Activated T-helper 1 cell treated with anti-CD3 and anti-CD28 coated beads, Interleukin-12 subunit alpha, Interleukin-12 subunit beta, Interleukin-2, Interleukin-4 antibody, amounts not matched to agents 30 ng/mL and 10 ng/mL and 1 ng/mL, durations not matched to agents 14 hours and 24 hours and 36 hours (primary cell): Measurements from ENCODE around the gene PAPPA. TPM values are rescaled to one million over a fixed set of nuclear protein-coding genes. Genes with fewer than 3 reads are reported as not detected.

Source experiments
- DNase-seq: peaks from one replicate; pipeline ENCODE4 v3.0.0; 2021; ENCODE audit warnings: low spot score
- H3K27ac Mint-ChIP-seq: one replicate; pipeline ENCODE4 v1.8.0; 2021; ENCODE audit warnings: mild to moderate bottlenecking, mixed read lengths
- H3K27me3 Mint-ChIP-seq: one replicate; pipeline ENCODE4 v1.8.0; 2022; ENCODE audit warnings: mild to moderate bottlenecking, moderate library complexity, mixed read lengths; ENCODE audit not compliant: insufficient read depth
- H3K36me3 Mint-ChIP-seq: one replicate; pipeline ENCODE4 v1.8.0; 2021; ENCODE audit warnings: low read depth, mixed read lengths
- H3K4me1 Mint-ChIP-seq: one replicate; pipeline ENCODE4 v1.8.0; 2021; ENCODE audit warnings: low read depth, mixed read lengths
- H3K4me3 Mint-ChIP-seq: one replicate; pipeline ENCODE4 v1.8.0; 2021; ENCODE audit warnings: mild to moderate bottlenecking, moderate library complexity, mixed read lengths
- H3K9me3 Mint-ChIP-seq: one replicate; pipeline ENCODE4 v1.8.0; 2021; ENCODE audit warnings: mixed read lengths
- intact Hi-C: fragments of 100-400 bp; cut with micrococcal nuclease; formaldehyde crosslinking; loops from one replicate; pipeline ENCODE4 v1.15.1; 2024
- total RNA-seq: library from RNA; stranded (reverse); gene quantifications from 2 replicates; pipeline ENCODE4 v1.2.3, GENCODE V29; 2022

The PAPPA gene
- total RNA-seq, 1 donor from 2014 or later, result not detected

DNA sequence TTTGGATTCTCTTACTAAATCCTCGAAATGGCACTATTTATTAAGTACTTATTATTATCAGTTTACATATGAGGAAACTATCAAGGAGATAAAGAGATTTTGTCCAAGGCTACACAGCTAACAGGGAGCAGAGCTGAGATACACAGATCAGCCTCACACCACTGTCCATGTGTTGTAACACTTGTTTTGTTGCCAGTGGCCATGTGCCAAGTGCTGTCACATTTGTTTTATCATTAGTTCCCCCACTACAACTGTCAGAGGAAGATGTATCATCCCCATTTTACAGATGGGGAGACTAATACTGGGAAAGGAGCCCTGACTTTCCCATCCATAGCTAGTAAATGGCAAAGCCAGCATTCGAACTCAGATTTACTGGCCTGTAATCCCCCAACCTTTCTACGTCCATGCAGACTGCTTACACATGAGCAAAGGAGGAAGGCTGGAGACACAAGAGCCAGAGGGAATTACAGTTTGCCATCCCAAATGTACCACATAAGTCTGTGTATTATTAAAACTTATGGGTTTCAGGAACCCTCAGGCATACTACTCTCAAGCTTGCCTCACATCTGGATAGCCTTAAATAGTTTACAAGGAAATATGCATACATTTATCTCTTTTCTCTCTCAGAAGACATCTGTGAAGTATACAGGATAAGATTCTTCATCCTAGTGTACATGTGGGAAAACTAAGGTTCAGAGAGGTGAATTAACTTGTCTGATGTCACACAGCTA, 25.1 kb downstream of the PAPPA start:
- intact Hi-C loops, result no loop called here

DNA sequence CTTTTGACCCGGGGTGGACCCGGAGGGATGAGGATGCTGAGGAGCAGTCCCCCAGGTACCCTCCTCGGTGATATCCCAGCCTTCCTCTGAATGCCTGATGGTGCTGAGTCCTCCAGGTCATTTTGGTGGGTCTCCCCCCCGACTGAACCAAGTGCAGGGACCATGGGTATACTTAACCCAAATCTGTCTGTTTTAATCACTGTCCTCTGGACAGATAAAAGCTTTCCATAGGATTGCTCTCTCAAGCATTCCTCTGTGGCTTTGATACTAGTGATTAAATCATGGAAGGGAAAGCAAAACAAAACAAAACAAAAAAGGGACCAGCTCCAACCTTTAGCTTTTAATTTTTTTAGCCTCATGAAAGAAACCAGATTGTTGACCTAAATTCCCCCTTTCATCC, 26.0 kb downstream of the PAPPA start:
- no peaks in the 10 kb centered on the region for H3K9me3 Mint-ChIP-seq
- H3K27ac Mint-ChIP-seq, result no peak overlapping the region
- intact Hi-C loops, result no loop called here
- no peaks in the 10 kb centered on the region for H3K36me3 Mint-ChIP-seq
- H3K4me3 Mint-ChIP-seq, result no peak overlapping the region
- H3K4me1 Mint-ChIP-seq, result no peaks in the 10 kb centered on the region
- no peaks in the 10 kb centered on the region for H3K27me3 Mint-ChIP-seq
- no peak for DNase-seq

More for the DNA sequence above, 25.1 kb downstream of the PAPPA start:
- no peak overlapping the region for H3K27ac Mint-ChIP-seq
- H3K36me3 Mint-ChIP-seq, result no peaks in the 10 kb centered on the region
- H3K4me1 Mint-ChIP-seq, result no peaks in the 10 kb centered on the region
- no peaks in the 10 kb centered on the region for H3K9me3 Mint-ChIP-seq
- H3K4me3 Mint-ChIP-seq, result no peak overlapping the region
- no peaks in the 10 kb centered on the region for H3K27me3 Mint-ChIP-seq
- DNase-seq, result no peak

DNA sequence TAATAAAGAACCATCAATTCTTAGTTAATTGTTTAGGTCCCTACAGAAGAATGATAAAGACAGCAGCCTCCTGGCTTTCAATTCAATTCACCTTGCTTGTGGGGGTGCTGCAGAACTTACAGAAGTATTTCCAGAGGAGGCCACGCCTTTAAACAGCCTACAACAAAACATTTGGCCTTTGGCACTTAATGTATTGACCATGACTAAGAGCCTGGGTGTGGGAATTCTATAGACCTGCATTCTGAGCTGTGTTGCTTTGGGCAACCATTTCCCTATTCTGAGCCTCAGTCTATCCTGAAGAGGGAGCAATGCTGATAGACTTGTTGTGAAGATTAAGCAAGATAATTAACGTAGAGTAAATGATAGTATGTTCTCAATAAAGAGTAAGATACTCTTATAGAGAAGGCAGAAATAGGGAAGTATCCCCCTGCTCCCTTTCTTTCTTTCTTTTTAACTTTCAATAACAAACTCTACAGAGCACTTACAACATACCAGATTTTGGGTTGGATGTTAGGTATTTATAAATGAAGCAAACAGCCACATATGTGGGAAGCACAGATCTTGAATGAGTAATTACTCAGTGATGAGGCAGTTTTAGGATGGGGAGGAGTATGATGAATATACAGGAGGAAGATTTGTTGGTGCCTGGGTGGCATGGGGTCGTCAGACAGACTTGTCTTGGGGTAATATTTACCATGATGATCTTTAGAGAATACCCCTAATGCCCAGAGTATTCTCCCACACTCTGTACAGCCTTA, 28.4 kb downstream of the PAPPA start:
- H3K27me3 Mint-ChIP-seq, result no peaks in the 10 kb centered on the region
- intact Hi-C loops, result no loop called here
- no peaks in the 10 kb centered on the region for H3K9me3 Mint-ChIP-seq
- H3K4me3 Mint-ChIP-seq, result no peak overlapping the region
- H3K4me1 Mint-ChIP-seq, result no peaks in the 10 kb centered on the region
- DNase-seq, result no peak
- no peaks in the 10 kb centered on the region for H3K36me3 Mint-ChIP-seq
- no peak overlapping the region for H3K27ac Mint-ChIP-seq

DNA sequence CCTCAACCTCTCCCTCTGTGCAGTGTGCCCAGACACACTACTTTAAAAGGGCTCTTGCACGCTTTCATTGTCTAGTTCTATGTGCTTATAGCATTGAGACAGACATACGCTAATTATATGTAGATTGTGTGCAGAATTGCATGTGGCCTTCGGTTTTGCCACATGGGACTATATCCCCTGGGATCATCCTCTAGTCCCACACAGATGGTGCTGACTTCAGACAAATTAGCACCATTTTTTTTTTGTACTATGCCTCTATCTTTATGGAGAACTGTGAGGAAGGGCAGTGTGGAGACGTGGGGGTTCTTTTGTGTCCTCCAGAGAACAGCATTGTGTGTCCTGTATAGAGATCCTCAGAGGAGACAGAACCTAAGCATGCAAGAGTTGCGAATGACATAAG, 29.3 kb downstream of the PAPPA start:
- H3K27ac Mint-ChIP-seq, result no peak overlapping the region
- H3K4me3 Mint-ChIP-seq, result no peak overlapping the region
- H3K4me1 Mint-ChIP-seq, result no peaks in the 10 kb centered on the region
- no peak for DNase-seq
- no peaks in the 10 kb centered on the region for H3K27me3 Mint-ChIP-seq
- no peaks in the 10 kb centered on the region for H3K36me3 Mint-ChIP-seq
- intact Hi-C loops, result no loop called here
- no peaks in the 10 kb centered on the region for H3K9me3 Mint-ChIP-seq

DNA sequence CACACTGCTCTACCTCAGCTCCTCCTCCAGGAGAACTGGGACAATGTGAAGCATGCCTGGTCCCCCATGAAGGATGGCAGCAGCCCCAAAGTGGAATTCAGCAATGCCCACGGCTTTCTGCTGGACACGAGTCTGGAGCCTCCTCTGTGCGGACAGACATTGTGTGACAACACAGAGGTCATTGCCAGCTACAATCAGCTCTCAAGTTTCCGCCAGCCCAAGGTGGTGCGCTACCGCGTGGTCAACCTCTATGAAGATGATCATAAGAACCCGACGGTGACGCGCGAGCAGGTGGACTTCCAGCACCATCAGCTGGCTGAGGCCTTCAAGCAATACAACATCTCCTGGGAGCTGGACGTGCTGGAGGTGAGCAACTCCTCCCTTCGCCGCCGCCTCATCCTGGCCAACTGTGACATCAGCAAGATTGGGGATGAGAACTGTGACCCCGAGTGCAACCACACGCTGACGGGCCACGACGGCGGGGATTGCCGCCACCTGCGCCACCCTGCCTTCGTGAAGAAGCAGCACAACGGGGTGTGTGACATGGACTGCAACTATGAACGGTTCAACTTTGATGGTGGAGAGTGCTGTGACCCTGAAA, 34.1 kb downstream of the PAPPA start:
- no peaks in the 10 kb centered on the region for H3K36me3 Mint-ChIP-seq
- no peaks in the 10 kb centered on the region for H3K4me1 Mint-ChIP-seq
- no peak overlapping the region for H3K4me3 Mint-ChIP-seq
- H3K27me3 Mint-ChIP-seq, result no peaks in the 10 kb centered on the region
- DNase-seq, result no peak
- intact Hi-C loops, result no loop called here
- H3K9me3 Mint-ChIP-seq, result no peaks in the 10 kb centered on the region
- H3K27ac Mint-ChIP-seq, result no peak overlapping the region

DNA sequence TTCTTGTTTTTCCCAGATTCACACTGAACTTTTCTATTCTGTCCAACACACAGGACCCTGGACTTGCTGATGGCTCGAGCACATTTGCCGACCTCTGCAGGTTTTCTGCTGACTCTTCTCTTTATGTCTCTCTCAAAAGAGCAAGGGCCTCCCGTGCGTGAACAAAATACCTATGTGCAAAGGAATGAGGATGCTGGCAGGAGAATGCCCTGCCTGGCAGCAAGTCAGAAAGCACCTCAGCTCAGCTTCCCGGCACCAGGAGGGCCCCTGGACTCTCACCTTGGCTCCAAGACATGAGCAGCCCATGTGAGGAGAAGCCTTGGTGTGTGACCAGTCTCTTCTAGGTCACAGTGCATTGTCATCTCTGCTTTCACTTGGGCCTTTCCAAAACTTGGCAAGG, 36.1 kb downstream of the PAPPA start:
- Mint-ChIP-seq H3K4me1 (no peaks in the 10 kb centered on the region), H3K4me3 (no peak overlapping the region)

DNA sequence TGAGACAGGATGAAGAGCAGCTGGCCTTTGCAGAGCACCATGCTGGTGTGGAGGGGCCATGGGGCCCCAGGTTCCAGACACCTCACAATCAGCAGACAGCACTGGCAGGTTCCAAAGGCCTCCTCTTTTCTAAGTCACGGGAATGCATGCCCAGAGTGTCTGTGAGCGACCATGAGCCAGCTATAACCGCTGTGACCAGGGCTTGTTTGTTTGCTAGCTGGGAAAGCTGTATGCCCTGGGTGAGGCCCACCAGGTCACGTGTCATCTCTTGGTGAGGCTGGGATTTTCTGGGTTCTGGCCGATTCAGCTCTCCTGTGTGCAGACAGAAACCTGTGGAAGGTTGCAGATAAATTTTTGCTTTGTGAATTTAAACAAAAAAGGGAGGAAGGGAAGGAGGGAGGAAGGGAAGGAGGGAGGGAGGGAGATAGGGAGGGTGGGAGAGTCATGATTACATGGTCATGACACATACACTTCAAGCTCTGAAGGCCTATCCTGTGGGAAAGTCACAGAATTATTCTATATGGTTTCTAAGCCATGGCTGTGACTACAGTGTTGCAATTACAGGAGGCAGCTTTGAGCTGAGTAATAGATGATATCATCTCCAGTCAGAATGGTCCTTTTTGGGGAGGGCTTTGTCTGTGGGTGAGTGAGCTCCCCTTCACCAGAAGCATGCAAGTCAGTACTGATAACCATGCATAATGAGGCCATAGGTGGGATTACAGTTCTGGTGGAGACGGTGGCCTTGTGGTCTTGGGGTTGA, 37.2 kb downstream of the PAPPA start:
- Mint-ChIP-seq H3K4me1 (no peaks in the 10 kb centered on the region), H3K27me3 (no peaks in the 10 kb centered on the region), H3K36me3 (no peaks in the 10 kb centered on the region), H3K4me3 (no peak overlapping the region), H3K27ac (no peak overlapping the region), H3K9me3 (no peaks in the 10 kb centered on the region)
- no peak for DNase-seq
- intact Hi-C loops, result no loop called here

More for the DNA sequence above, 36.1 kb downstream of the PAPPA start:
- no peak for DNase-seq
- no peaks in the 10 kb centered on the region for H3K36me3 Mint-ChIP-seq
- no peak overlapping the region for H3K27ac Mint-ChIP-seq
- no peaks in the 10 kb centered on the region for H3K27me3 Mint-ChIP-seq
- H3K9me3 Mint-ChIP-seq, result no peaks in the 10 kb centered on the region
- intact Hi-C loops, result no loop called here

DNA sequence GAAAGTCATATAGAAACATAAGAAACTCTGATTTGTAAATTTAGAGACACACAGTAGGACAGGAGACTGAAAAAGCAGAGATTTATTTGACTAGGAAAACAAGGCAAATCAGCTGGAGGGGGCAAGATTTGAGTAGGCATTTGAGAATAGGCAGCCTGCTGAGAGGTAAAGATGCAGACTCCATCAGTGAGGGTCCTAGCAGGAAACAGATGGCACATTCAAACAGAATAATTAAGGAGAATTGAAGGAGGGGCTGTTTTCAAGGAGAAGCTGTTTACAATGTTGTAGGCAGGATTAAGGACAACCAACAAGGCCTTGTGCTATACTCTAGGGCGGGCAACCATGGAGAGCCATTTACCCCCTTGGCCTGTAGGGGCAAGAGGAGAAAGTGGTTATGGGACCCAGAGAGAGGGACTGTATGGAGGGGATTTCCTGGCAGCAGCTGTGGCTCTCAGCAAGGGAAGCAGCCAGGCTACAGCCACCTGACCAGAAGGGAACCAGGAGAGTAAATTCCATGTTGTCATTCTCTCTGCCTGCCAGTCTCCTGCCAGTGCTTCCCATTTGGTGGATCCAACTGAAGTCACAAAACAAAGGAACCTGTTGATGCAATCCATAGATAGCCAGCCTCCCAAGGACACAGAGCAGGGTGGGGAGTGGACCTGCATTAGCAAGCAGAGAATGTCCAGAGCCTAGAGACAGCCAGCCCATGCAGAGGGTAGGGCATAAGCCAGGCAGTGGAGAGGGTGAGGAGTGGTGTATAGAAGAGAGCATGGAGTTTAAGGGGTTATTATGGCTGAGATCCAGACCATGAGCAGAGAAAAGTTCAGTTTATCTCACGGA, 38.2 kb downstream of the PAPPA start:
- Mint-ChIP-seq H3K27ac (no peak overlapping the region), H3K27me3 (no peaks in the 10 kb centered on the region), H3K36me3 (no peaks in the 10 kb centered on the region), H3K9me3 (no peaks in the 10 kb centered on the region), H3K4me1 (no peaks in the 10 kb centered on the region), H3K4me3 (no peak overlapping the region)
- intact Hi-C loops, result no loop called here
- no peak for DNase-seq

DNA sequence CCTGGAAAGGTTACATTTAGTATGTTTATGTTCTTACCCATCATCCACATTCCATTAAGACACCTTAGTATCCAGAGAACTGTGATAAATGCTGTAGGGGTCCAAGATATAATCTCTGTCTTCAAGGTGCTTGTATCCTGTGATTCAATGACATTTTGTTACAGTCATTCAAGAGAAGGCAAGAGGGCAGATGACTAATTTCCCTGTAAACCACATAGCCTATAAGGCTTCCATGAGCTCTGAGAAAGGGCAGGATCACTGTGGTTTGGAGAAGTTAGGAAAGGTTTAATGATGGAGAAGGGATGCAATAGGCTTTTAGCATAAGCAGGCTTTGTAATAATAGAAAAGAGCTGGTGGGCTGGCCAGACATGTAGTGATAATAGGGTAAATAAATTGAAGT, 40.0 kb downstream of the PAPPA start:
- Mint-ChIP-seq H3K4me1 (no peaks in the 10 kb centered on the region), H3K36me3 (no peaks in the 10 kb centered on the region), H3K4me3 (no peak overlapping the region), H3K9me3 (no peaks in the 10 kb centered on the region), H3K27ac (no peak overlapping the region), H3K27me3 (no peaks in the 10 kb centered on the region)
- DNase-seq, result no peak
- intact Hi-C loops, result no loop called here

DNA sequence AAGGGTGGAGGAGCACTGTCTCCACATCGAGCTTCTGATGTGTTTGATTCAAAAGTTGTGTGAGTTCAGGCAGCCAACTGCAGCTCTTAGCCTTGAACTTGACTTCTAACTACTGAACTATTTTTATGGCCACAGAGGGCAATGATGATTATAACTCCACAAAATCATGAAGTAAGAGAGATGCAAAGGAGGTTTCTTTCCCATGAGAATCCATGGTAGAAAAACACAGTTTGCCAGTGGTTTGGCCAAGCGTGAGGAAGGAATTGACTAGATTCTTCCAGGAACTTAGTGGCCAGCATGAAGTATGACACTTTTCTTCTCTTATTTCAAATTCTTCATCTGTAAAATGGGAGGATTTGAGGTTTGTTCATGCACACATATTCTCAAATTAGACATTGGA, 43.2 kb downstream of the PAPPA start:
- no peak for DNase-seq
- Mint-ChIP-seq H3K4me3 (no peak overlapping the region), H3K9me3 (no peaks in the 10 kb centered on the region), H3K27me3 (no peaks in the 10 kb centered on the region), H3K36me3 (no peaks in the 10 kb centered on the region), H3K4me1 (no peaks in the 10 kb centered on the region), H3K27ac (no peak overlapping the region)
- intact Hi-C loops, result no loop called here

DNA sequence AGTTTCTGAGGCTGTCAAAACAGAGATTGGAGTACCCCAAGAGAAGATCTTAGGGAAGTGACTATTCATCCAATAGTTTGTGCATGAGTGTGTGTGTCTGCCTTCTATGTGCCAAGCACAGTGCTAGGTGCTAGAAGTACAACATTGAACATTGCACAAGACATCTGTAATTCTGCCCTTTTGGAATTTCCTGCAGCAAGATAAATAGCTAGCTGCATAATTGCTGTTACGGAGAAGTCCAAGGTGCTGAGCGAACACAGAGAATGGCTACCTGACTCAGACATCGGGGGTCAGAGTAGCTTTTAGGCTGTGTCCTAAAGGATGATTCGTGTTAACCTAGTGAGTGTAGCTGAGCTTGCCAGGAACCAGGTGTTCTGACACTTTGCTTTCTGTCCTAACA, 44.8 kb downstream of the PAPPA start:
- H3K4me3 Mint-ChIP-seq, result no peak overlapping the region
- no peak for DNase-seq
- H3K36me3 Mint-ChIP-seq, result no peaks in the 10 kb centered on the region
- intact Hi-C loops, result no loop called here
- H3K27ac Mint-ChIP-seq, result no peak overlapping the region
- no peaks in the 10 kb centered on the region for H3K27me3 Mint-ChIP-seq
- no peaks in the 10 kb centered on the region for H3K9me3 Mint-ChIP-seq
- no peaks in the 10 kb centered on the region for H3K4me1 Mint-ChIP-seq

DNA sequence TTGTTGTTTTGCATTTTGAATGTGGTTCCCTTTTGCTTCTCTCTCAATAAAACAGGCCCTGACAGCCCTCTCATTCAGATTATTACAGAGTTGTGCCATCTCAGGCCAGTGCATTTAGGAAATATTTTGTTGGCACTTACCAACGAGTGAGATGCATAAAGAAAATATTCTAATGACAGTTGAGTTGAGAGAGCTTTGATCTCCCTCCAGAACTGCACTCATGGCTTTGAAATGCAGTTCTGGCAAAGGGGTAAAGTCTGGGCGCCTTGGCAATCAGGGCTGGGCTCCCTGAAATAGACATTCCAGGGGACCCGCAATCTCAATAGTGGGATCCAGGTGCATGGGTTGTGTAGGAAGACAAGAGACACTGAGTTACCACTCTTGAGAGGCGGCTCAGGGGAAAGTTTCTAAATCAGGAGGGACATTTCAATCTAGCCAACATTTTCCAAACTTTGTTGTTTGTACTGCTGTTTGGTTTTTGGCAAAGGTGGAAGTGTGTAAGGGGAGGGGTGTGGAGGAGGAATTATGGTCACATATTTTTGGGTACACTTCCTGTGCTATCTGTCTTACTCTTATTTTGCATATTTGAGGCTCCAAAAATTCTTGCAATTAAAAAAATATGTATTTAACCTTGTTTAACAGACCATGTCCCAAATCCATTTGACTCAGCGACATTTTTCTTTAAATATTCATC, 48.8 kb downstream of the PAPPA start:
- intact Hi-C loops, result no loop called here
- H3K27ac Mint-ChIP-seq, result no peak overlapping the region
- H3K9me3 Mint-ChIP-seq, result no peaks in the 10 kb centered on the region
- H3K4me1 Mint-ChIP-seq, result no peaks in the 10 kb centered on the region
- no peak overlapping the region for H3K4me3 Mint-ChIP-seq
- H3K27me3 Mint-ChIP-seq, result no peaks in the 10 kb centered on the region
- H3K36me3 Mint-ChIP-seq, result no peaks in the 10 kb centered on the region
- no peak for DNase-seq
